Suprapubic skin (tissue), 3 donors: ENCODE results near the gene CKS1B.

Experiments used
- POLR2A ChIP-seq, 2 donors: fragments of 450-650 bp; IDR thresholded peaks; one replicate each; pipeline ENCODE4 v1.6.1; 2017; ENCODE audit warnings: antibody characterized with exemption in 2 of 2, mild to moderate bottlenecking in 2 of 2, moderate library complexity in 2 of 2
- TF ChIP-seq, protein P1 (sequence below), 2 donors: fragments of 200-600 bp in 1 of 2; fragments of 450-650 bp in 1 of 2; sonication (generic) in 1 of 2; IDR thresholded peaks; one replicate each; pipeline ENCODE4 v1.5.1; 2016 to 2019; ENCODE audit warnings: antibody characterized with exemption in 2 of 2, mild to moderate bottlenecking in 1 of 2, moderate library complexity in 1 of 2

DNA sequence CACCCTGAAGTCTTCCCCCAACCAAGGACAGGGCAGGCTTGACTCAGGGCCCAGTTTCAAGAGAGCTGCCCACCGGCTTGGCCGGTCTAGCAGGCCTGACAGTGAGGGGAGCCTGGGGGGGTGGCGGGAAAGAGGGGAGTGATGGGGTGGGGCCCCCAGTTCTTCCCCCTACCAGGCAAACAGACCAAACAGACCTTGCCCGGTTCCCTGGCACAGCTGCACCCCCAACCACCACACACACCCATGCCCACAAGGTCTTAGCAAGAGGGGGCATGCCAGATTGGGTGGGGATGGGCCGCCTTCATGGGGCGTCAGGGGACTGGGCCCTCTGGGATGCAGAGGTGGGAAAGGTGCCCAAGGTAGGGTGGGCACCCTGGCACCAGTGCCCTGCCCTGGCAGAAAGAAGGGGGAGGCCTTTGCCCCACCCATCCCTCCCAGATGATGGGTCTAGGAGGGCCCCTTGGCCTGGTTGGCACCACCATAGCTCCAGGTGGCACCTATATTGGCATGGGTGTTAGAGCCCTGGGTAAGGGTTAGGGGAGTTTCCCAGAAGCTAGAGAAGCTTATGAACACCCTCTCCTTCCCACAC, 37.0 kb downstream of the CKS1B start:
- TF ChIP-seq, protein P1, sequence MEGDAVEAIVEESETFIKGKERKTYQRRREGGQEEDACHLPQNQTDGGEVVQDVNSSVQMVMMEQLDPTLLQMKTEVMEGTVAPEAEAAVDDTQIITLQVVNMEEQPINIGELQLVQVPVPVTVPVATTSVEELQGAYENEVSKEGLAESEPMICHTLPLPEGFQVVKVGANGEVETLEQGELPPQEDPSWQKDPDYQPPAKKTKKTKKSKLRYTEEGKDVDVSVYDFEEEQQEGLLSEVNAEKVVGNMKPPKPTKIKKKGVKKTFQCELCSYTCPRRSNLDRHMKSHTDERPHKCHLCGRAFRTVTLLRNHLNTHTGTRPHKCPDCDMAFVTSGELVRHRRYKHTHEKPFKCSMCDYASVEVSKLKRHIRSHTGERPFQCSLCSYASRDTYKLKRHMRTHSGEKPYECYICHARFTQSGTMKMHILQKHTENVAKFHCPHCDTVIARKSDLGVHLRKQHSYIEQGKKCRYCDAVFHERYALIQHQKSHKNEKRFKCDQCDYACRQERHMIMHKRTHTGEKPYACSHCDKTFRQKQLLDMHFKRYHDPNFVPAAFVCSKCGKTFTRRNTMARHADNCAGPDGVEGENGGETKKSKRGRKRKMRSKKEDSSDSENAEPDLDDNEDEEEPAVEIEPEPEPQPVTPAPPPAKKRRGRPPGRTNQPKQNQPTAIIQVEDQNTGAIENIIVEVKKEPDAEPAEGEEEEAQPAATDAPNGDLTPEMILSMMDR (IDR thresholded peaks at IDR 0.05) = no peak
- TF ChIP-seq POLR2A (IDR thresholded peaks at IDR 0.05) = no peak
